GM12865 (cell line): ENCODE results near the gene EZH2.

Experiments
- DNase-seq: peaks from one replicate; pipeline ENCODE4 v3.0.0; 2010; ENCODE audit warnings: low read depth
- H3K4me3 ChIP-seq: 2 replicates; pipeline ENCODE4 v1.5.1; 2011; ENCODE audit warnings: mild to moderate bottlenecking, low read depth, low read length, control low read depth
- CTCF ChIP-seq: IDR thresholded peaks from 2 replicates; pipeline ENCODE4 v1.5.1; 2011; ENCODE audit warnings: low read length, control low read depth, low read depth, inconsistent platforms; ENCODE audit not compliant: insufficient read depth; ENCODE audit errors: missing control alignments

Gene EZH2

GRCh38 chr7:148850564-148850963, 33.5 kb downstream of the EZH2 start:
- TF ChIP-seq CTCF = no peak
- DNase-seq = no peak

GRCh38 chr7:148849393-148850098, 34.5 kb downstream of the EZH2 start:
- H3K4me3 ChIP-seq = no peak overlapping the region
- no peak for DNase-seq
- no peak for TF ChIP-seq CTCF

More at GRCh38 chr7:148850564-148850963, 33.5 kb downstream of the EZH2 start:
- no peak overlapping the region for H3K4me3 ChIP-seq

DNA sequence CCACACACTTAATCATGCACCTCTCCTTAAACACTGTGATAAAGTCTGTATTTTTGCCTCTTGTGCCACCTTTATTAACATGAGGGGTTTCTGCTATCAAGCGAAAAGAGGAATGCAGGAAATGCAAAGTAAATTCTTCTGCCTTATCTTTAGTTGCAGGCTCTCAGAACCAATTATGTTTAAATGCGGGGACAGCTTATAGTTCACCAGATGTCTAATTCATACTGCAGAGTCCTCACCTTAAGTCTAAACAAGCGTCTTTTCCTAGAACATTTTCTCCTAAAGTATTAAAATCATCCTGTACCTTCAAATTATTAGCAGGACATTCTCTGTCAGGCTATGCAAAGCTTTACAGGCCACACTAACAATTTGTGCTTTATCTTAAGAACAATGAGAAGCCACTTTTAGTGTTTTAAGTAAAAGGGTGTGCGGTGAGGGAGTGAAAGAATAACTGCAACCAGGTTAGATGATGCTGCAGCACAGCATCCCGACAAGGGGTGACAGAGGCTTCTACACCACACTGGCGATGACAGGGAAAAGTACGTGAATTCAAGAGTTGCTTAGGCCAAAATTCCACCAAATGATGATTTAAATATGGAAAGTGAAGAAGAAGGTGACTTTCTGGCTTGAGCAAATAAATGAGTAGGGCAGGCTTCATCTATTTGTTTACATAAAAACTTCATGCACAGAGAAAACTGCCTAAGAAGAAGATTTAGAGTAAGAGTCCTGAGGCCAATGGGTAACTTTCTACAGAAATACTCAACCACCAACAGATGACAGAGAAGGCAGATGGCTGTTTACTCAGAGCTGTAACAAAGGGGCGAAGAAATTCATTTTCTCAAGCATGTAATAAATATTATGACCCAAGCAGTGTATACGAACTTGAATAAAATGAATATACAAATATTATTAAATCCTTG, 36.0 kb downstream of the EZH2 start:
- DNase-seq = no peak
- no peak for TF ChIP-seq CTCF
- H3K4me3 ChIP-seq = no peak overlapping the region

GRCh38 chr7:148838905-148839304, 45.2 kb downstream of the EZH2 start:
- H3K4me3 ChIP-seq = no peak overlapping the region
- no peak for TF ChIP-seq CTCF
- peak; percentile 35 for DNase-seq

DNA sequence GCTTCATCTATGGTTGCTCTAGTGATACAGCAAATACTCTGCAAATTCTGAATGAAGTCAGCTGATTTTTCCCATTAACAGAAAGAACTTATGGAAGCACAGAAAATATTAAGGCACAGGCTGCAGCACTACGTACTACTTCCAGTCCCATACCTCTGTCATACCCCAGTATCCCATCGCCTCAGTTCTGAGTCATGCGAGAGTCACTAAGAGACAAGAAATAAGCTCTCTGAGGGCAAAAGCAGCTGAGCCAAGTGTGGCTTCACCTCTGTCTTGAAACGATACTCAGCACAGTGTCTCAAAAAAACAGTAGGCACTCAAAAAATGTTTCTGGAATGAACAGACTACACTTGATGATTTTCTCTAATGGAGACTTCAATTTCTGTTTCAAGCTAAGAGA, 48.2 kb downstream of the EZH2 start:
- no peak overlapping the region for H3K4me3 ChIP-seq
- TF ChIP-seq CTCF = no peak
- no peak for DNase-seq

- no peak for DNase-seq
- no peak overlapping the region for H3K4me3 ChIP-seq
- no peak for TF ChIP-seq CTCF
These were observed 49.5 kb downstream of the EZH2 start for GRCh38 chr7:148834605-148835004.
